DMS153 (cell line): ENCODE results near the gene TMBIM4.
"Not testable (repeated sequence)": the region's sequence is repeated elsewhere in the genome, so short reads cannot be mapped to it uniquely, and the experiment has no call there.

Experiments
- DNase-seq: peaks from one replicate; lab custom pipeline; 2025; lab: John Stamatoyannopoulos, UW

The TMBIM4 gene, protein sequence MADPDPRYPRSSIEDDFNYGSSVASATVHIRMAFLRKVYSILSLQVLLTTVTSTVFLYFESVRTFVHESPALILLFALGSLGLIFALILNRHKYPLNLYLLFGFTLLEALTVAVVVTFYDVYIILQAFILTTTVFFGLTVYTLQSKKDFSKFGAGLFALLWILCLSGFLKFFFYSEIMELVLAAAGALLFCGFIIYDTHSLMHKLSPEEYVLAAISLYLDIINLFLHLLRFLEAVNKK

DNA sequence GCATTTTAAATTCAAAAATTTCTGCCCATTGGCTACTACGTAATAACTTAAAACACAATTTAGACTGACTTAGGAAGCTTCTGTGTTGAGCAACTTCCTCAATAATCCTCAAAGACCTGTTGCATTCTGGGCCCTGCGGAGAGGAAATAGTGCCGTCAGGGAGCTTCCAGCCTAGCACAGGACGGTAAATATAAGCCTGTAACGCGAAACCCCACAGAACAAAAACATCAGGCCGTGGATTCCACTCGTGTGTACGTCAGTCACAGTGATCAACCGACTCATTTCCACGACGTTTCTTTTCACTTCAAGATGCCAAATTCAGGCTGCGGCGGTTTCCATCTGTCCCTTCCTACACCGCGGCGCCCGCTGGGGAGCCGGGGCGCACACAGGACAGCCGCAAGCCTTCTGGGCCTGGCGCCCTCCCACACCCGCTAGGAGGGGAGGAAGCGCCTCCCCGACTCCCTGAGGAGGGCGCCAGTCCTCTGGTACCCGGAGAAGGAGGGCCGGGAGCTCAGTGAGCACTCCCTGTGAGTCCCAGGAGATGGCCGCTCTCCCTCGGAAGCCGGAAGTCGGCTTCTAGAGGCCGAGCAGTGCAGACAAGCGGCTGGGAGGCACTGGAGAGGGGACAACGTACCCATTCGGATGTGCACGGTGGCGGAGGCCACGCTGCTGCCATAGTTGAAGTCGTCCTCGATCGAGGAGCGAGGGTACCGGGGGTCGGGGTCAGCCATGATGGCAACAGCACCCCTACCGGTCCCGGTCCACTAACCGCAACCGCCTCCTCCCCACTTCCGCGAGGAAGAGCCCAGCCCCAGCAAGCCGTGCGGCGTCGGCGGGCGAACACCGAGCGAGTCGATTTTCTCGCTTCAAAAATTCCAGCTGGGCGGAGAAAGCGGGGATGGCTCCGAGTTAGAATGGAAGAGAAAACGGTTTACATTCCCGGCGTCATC is at the start of gene TMBIM4:
TMBIM4 (minus strand) TSS at position 776 of the 950 bp plus-strand sequence; CDS start at position 731, 45 bp downstream.
- peak; percentile 90 for DNase-seq

DNA sequence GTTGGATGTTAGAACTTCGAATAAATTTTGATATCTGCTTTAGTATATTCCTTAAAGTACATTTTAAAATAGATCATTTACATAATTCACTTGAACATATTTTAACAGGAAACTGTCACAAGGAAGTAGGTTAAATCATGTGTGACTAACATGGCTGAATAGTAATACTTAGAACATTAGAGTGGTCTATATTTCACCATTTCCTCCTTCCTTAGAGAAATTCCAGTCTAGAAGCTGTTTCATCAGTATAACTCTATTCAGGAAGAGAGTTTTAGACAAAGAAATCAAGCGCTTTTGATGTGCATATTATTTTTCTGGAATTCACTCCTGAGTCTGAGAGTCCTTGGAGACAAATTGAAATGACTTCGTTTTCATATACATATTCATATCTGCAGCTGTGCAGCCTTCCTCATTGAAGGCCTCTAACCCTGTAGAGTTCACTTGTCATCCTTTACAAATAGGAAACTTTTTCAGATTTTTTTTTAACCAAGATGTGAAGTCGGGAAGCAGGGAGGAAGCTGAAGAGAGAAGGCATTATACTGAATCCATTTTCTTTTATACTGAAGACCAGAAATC is 47.6 kb upstream of the TMBIM4 start:
- DNase-seq, result no peak

DNA sequence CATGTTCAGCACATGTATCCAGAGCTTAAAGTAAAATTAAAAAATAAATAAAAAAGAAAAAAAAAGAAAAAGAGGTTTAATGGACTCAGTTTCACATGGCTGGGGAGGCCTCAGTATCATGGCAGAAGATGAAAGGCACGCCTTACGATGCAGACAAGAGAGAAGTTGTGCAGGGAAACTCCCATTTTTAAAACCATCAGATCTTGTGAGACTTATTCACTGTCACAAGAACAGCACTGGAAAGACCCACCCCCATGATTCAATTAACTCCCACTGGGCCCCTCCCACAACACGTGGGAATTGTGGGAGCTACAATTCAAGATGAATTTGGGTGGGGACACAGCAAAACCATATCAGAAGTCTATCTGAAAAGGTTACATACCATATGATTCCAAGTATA is 43.2 kb upstream of the TMBIM4 start:
- DNase-seq, result not testable (repeated sequence)

DNA sequence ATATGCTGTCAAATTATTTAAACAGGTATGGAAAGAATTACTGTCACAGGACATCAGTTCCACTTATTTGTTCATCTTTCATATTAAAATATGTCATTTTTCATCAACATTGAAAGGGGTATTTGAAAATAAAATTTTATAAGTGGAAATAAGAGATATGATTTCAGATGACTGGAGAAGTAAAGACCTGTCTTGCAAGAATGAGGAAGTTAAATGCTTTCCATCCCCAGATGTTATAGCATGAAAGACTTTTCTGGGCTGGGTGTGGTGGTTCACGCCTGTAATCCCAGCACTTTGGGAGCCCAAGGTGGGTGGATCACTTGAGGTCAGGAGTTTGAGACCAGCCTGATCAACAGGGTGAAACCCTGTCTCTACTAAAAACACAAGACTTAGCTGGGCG is 41.8 kb upstream of the TMBIM4 start:
- DNase-seq, result not testable (repeated sequence)

DNA sequence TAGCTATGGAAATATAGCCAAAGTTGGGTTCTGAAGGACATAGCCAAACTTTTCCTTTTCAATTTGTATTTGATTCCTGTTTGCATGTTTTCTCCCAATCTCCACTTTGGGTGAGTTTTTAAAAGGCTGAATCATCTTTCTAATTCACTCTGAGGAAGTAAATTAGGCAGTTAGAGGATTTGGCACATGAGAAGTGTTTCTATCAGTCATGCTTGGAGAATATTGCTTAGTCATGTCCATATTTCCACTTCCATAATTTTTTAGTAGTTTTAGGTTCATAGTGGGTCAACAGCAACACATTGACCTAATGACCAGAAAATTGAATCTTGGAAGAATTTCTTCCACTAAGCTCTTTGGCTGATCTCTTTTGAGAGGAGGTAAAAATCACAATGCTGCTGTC is 41.0 kb upstream of the TMBIM4 start:
- DNase-seq, result no peak

DNA sequence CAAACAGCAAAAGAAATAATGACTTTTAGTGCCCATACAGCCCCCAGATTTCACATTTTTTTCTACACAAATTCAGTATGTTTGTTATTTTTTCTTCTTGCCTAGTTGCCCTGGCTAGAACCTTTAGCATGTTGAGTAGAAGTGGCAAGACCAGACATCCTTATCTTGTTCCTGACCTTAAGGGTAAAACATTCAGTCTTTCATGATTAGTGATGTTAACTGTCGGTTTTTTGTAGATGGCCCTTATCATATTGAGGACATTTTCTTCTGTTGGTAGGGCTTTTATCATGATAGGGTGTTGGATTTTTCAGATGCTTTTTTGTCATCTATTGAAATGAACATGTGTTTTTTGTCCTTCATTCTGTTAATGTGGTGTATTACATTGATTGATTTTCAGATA is 36.3 kb upstream of the TMBIM4 start:
- DNase-seq, result no peak

DNA sequence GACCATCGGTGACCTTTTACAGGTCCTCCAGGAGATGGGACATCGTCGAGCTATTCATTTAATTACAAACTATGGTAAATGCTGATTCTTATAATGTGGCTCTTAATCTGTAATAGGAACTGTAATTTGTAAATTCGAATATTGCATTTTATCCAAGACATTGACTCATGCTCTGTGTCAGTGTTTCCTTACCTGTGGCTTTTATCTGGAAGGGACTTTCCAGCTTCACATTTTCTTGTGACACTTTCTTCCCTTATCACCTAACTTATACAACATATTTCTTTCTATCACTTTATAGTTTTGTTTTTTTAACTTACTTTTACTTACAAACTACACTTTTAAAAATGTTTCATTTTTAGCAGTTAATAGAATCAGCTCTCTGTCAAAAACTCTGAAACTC is 34.0 kb upstream of the TMBIM4 start:
- no peak for DNase-seq

DNA sequence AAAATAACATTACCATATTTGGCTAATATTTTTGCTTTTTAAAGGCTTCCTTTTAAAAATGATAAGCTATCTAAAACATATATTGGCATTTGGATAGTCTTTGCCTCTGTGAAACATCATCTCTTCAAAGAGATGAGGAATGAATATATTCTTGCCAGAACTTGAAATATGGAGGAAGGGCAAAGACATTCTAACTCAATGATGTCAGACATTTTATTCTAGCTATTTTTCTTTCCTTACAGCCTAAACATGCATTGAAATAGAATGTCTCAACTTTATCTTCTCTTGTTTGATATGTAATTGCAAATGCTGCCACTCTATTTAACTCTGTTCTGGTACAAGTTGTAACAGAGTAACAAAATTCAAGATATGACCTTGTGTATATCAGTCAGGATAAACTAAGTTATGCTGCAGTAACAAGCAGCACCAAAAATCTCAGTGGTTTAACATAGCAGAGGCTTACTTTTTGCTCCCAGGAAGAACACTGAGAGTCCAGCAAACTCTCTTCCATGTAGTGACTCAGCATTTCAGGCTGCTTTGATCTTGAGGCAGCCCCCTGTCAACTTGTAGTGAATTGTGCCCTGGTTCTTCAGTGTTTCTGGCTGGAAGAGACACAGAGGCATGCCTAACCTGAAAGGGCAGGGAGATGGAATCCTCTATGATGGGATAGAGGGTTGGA is 30.2 kb upstream of the TMBIM4 start:
- no peak for DNase-seq

DNA sequence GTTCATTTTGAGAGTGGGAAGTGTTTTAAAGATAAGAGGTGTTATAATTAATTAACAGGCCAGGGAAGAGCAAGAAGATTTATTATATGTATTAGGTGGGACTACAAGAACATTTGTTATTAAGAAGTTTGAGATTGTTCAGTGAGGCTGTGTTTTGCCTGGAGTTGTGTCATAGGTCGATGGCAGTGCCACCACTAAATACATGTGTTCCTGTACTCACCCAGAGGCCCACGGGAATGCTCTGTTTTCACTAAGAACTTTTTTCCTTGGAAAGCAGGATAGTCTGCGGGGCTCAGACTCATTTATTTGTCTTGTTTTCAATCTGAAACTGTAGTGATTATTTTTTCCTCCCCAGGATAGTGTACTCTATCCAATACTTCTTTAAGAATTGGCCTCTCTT is 29.3 kb upstream of the TMBIM4 start:
- no peak for DNase-seq

DNA sequence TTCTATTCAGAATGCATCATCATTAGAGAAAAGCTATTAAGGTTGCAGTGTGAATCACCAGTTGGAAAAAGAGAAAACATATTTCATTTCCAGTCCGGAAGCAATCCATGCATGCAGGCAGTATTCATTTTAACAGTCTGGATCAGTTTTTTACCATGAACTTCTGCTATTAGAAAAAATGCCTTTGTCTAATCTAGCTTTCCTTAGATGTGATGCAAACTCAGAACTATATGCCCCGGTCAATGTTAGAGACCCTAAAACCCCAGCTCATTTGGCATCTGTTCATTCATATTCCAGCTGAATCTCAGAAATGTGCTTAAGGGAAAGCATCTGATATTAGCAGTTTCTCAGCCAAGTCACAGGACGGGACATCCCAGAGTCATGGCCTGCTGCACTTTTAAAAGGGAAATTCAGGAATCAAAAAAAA is 27.7 kb upstream of the TMBIM4 start:
- no peak for DNase-seq

DNA sequence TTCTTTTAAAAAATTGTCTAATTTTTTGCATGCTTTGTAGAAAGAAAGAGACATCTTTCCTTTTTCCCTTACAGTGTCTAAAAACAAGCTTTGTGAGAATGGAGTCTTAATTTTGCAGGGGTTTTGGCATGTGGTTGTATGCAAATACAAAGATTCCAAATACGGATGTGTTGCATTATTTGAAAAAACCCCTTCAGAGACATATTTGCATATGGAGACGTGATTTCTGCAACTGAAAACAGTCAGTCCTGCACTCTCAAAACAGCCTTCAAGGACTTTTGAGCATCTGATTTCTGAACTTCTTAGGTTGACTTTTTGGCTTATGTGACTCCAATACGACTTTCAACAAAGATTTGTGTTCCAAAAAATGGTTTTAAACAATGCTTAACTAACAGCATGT is 27.0 kb upstream of the TMBIM4 start:
- no peak for DNase-seq

DNA sequence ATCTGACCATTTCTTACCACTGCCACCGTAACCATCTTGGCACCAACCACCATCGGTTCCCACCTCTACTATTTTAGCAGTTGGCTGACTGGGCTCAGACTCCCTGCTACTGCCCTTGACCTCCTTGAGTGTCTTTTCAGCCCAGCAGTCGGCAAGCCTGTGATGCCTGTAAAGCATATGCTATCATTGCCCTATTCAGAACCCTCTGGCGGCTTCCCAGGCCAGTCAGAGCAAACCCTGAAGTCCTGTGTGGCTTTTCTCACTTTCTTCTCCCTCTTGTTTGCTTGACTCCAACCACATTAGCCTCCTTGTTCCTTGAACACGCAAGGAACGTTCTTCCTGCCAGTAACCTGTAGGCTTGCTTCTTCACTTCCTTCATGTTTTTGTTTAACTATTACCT is 25.4 kb upstream of the TMBIM4 start:
- DNase-seq, result no peak

DNA sequence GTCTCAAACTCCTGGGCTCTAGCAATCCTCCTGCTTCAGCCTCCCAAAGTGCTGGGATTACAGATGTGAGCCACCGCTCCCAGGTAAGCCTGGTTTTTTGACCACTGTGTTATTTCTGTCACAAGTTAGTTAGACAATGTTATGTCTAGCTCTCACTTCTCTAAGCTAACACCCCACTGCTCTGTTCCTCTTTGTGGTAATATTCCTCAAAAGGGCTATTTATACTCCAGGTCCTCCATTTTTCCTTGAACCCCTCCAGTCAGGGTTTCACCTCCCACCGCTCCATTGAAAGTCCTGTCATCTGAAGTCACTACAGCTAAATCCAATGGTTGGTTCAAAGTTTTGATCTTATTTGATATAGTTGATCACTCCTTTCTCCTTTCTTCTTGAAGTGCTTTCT is 24.3 kb upstream of the TMBIM4 start:
- DNase-seq, result no peak

DNA sequence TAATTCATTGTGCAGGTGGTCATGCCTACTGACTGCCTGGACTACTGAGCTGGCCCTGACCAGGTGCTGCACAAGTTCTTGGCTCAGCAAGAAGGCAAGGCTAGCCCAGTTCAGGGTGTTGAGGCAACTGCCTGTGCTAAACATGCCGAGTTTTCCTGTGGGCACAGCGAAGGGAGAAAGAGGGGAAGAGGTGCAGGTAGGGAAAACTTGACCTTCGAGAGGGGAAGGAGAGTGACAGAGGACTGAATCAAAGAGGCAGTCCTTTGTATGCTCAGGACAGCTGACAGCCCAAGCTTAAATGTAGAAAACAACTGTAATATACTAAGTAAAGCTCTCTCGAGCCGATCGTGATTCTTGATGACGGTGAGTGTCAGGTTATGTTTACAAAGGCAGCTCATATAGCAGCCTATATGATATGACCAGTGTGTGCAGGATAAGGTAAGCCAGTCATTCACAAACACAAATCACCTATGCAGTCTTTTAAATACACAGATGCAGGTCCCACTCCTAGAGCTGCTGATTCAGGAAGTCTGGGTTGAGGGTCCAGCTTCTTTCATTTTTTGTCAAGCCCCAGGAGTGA is 21.8 kb upstream of the TMBIM4 start:
- peak; percentile 54 for DNase-seq

DNA sequence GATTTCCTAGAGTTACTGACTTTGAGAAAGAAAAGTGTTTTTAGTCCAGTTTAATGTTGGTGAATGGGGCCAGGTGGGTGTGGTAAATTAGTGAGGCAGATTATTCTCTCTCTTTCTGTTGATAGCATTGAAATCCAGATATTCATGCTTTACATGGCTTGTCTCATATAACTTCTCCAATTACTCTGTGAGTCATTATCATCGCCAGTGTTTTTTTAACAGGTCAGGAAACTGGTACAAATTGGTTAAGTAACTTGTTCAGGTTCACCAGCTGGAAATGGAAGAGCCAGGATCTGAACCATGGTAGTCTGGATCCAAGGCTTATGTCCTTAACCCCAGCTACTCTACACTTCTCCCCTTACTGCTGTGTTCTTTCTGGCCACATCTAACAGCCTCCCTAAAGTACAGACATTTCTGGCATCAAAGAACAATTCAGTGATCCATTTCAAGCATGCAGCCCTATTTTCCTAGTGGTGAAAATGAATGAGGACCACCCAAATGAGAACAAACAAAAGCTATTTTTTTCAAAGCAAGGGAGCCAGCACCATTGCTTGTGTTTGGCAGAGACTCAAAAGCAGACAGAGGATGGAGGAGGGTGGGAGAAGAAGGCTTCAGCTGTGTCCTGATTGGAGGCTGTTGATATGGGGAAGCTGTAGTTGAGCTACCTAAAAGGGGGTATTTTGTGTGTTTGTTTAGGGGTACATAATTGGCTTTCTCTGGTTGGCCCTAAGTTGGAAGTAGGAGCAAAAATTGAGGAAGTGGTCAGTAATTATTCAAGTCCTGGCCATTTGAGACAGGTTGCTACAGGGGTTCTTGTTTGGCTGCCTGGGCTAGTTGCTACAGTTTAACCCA is 20.9 kb upstream of the TMBIM4 start:
- no peak for DNase-seq

DNA sequence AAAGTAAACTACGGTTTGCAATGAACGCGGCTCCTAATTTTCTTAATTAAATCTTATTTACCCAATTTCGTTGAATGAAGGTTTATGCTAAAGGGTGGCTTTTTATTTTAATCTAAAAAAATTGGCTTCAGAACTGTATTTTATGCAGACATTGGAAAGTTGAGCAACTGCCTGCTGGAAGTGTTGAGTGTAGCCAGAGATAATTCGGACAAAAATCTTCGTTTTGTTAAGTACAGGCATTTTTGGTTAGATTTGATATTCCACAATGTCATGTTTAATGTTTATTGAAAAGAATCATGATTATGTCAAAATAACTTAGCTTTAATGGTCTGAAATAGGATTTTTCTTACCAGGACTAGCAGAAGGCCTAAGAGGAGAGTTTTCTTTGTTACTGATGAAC is 20.1 kb upstream of the TMBIM4 start:
- no peak for DNase-seq

DNA sequence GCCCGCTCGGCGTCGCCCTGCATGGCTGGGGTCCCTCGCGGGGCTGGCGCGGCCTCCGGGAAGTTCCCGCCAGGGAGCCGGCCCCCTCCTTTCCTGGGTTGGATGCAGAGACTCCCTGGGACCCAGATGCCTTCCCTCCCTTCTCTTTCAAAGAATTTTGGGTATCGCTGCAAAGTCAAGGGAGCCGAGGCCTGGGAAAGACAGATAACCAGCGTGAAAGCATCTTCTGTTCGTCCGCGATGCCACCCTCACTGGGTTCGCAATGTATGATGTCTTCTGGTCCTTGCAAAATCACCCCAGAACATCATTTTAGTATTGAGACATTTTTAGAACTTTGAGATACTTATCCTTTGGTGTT is 19.7 kb upstream of the TMBIM4 start:
- DNase-seq, result no peak

DNA sequence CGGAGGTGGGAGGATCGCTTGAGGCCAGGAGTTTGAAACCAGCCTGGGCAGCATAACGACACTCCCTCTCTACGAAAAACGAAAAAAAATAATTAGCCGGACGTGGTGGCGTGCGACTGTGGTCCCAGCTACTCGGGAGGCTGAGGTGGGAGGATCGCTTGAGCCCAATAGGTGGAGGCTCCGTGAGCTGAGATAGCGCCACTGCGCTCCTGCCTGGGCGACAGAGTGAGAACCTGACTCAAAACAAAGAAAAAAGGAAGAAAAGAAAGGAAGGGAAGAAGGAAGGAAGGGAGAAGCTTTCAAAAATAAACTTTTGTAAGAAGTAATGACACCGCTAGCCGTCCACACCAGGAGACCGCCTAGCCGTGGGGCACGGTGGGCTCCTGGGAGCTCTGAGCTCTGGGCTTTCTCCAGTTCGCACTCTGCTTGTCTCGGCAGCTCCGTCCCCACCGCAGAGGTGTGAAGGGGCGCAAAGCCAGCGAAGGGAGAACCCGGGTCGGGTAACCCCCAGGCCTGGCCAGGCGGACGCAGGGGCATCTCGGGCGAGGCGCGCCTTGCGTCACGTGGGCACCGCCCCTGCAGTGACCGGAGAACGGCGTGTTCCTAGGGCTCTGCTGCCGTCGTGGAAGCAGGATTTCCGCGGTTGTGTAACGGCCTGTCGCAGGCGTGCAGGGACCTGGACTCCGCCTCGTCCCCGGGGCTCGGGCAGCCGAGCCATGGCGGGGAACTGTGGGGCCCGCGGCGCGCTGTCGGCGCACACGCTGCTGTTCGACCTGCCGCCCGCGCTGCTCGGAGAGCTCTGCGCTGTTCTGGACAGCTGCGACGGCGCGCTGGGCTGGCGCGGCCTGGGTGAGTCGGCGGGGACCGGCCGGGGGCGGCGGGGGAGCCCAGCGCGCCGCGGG is 19.0 kb upstream of the TMBIM4 start, which contains the start of gene IRAK3:
IRAK3 (plus strand) TSS at position 631 of the 902 bp plus-strand sequence; CDS start at position 717, 86 bp downstream.
- peak; percentile 59 for DNase-seq

DNA sequence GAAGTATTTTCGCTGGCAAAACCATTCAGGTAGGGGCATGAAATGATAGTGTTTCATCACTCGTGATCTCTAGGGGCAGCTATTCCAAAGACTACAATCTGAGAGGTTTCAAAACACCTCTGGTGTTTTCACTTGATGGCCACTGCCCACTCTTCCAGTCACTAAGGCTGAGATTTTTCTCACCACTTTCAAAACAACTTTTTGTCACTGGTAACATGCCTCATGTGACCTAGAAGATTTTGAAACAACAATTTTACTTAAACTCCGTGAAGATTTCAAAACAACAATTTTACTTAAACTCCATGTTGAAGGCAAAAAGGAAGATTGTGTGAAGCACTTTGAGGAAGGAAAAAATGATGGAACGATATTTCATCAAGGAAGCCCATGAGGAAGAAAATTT is 18.0 kb upstream of the TMBIM4 start:
- DNase-seq, result no peak

DNA sequence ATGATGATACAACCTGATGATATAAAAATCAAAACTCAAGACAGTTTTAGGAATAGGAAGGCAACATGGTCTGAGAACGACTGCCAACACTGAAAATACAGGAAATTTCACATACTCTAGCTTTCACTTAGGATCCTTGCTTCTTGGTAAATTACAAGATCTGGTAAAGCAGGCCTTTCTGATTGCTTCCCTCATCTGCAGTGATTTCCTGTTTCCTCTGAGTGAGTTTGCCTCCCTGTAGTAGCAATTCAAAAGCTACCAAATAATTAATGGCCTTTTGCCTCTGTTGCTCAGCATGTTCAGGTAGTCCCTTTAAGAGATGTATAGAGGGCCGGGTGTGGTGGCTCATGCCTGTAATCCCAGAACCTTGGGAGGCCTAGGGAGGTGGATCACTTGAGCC is 17.2 kb upstream of the TMBIM4 start:
- no peak for DNase-seq
